ENCODE data around the gene ADGRV1.

DNA sequence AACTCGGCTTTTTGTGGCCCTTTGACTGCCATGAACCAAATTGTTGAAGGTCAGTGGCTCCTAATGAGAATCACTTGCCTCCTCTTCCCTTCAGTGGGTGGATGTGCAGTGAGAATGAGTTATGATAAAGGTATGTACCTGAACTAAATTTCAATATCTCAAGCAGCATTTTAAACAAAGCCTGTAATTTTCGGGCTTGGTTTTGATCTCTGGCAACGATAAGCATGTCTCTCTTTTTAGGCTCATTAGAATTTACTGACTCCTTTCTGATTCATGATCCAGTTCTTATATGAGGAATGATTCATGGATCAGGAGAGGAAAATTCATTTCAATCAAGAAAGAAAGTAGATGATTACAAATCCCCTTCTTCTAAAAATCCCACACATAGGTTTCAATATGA, 519.0 kb downstream of the ADGRV1 start:
- TF ChIP-seq EP300 (IDR thresholded peaks at IDR 0.05; ENCODE audit: low read length) (no peak), MECOM (CRISPR knock-in tag; IDR thresholded peaks at IDR 0.05) (no peak), SRSF1 (IDR thresholded peaks at IDR 0.05; ENCODE audit: low read depth, low read length) (no peak), TAF7 (tag; IDR thresholded peaks at IDR 0.05) (no peak), ZNF586 (CRISPR knock-in tag; conservative IDR thresholded peaks at IDR 0.05) (no peak), ZNF551 (CRISPR knock-in tag; IDR thresholded peaks at IDR 0.05) (no peak), ZFP30 (CRISPR knock-in tag; IDR thresholded peaks at IDR 0.05; ENCODE audit: borderline replicate concordance) (no peak), RBM25 (IDR thresholded peaks at IDR 0.05; ENCODE audit: low read depth, low read length, severe bottlenecking) (no peak), NFYB (IDR thresholded peaks at IDR 0.05; ENCODE audit: extremely low read depth, insufficient read length) (no peak), POLR2A (conservative IDR thresholded peaks at IDR 0.05) (no peak), ZNF766 (CRISPR knock-in tag; conservative IDR thresholded peaks at IDR 0.05) (no peak)
- TF ChIP-seq, protein P1, sequence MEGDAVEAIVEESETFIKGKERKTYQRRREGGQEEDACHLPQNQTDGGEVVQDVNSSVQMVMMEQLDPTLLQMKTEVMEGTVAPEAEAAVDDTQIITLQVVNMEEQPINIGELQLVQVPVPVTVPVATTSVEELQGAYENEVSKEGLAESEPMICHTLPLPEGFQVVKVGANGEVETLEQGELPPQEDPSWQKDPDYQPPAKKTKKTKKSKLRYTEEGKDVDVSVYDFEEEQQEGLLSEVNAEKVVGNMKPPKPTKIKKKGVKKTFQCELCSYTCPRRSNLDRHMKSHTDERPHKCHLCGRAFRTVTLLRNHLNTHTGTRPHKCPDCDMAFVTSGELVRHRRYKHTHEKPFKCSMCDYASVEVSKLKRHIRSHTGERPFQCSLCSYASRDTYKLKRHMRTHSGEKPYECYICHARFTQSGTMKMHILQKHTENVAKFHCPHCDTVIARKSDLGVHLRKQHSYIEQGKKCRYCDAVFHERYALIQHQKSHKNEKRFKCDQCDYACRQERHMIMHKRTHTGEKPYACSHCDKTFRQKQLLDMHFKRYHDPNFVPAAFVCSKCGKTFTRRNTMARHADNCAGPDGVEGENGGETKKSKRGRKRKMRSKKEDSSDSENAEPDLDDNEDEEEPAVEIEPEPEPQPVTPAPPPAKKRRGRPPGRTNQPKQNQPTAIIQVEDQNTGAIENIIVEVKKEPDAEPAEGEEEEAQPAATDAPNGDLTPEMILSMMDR (IDR thresholded peaks at IDR 0.05 in 2 of 3, conservative IDR thresholded peaks at IDR 0.05 in 1 of 3; ENCODE audit: insufficient read depth in 2 of 3, low read depth in 1 of 3, low read length in 3 of 3): no peak

All from K562 (cell line).